Measurements from ENCODE around the gene FHOD3. TPM values are rescaled to one million over a fixed set of nuclear protein-coding genes. Genes with fewer than 3 reads are reported as not detected.

Gene FHOD3
- total RNA-seq, 1 experiment from 2014 or later = 2.9 TPM

- H3K36me3 Mint-ChIP-seq (ENCODE audit: insufficient read depth, unreplicated experiment) = no peaks in the 10 kb centered on the region
- H3K4me3 Mint-ChIP-seq (ENCODE audit: low read depth, unreplicated experiment) = no peak overlapping the region
- intact Hi-C loops (cut with micrococcal nuclease; ENCODE audit: unreplicated experiment) = no loop called here
- no peaks in the 10 kb centered on the region for H3K9me3 Mint-ChIP-seq (ENCODE audit: low read depth, unreplicated experiment)
- H3K27me3 Mint-ChIP-seq (ENCODE audit: unreplicated experiment) = peaks cover 19% of the 10 kb centered on the region
- no peak for DNase-seq
- H3K4me1 Mint-ChIP-seq (ENCODE audit: low read depth, unreplicated experiment) = no peaks in the 10 kb centered on the region
- H3K27ac Mint-ChIP-seq (ENCODE audit: unreplicated experiment) = no peak overlapping the region
- no TSS peak for BruUV-seq (replicated peaks)
- no peak for TF ChIP-seq CTCF (IDR thresholded peaks at IDR 0.05; ENCODE audit: unreplicated experiment)
- CTCF ChIA-PET = no interaction called here
Measured at GRCh38 chr18:36467614-36468013, 170.1 kb downstream of the FHOD3 start.

GRCh38 chr18:36468161-36468560, 170.6 kb downstream of the FHOD3 start:
- Mint-ChIP-seq H3K9me3 (ENCODE audit: low read depth, unreplicated experiment) (no peaks in the 10 kb centered on the region), H3K27ac (ENCODE audit: unreplicated experiment) (no peak overlapping the region), H3K4me1 (ENCODE audit: low read depth, unreplicated experiment) (no peaks in the 10 kb centered on the region), H3K4me3 (ENCODE audit: low read depth, unreplicated experiment) (no peak overlapping the region), H3K36me3 (ENCODE audit: insufficient read depth, unreplicated experiment) (no peaks in the 10 kb centered on the region), H3K27me3 (ENCODE audit: unreplicated experiment) (peaks cover 19% of the 10 kb centered on the region)
- CTCF ChIA-PET = no interaction called here
- TF ChIP-seq CTCF (IDR thresholded peaks at IDR 0.05; ENCODE audit: unreplicated experiment) = no peak
- DNase-seq = no peak
- intact Hi-C loops (cut with micrococcal nuclease; ENCODE audit: unreplicated experiment) = no loop called here
- BruUV-seq (replicated peaks) = no TSS peak

GRCh38 chr18:36469461-36469860, 171.9 kb downstream of the FHOD3 start:
- Mint-ChIP-seq H3K36me3 (ENCODE audit: insufficient read depth, unreplicated experiment) (no peaks in the 10 kb centered on the region), H3K9me3 (ENCODE audit: low read depth, unreplicated experiment) (no peaks in the 10 kb centered on the region), H3K27me3 (ENCODE audit: unreplicated experiment) (peaks cover 29% of the 10 kb centered on the region), H3K4me1 (ENCODE audit: low read depth, unreplicated experiment) (no peaks in the 10 kb centered on the region), H3K4me3 (ENCODE audit: low read depth, unreplicated experiment) (no peak overlapping the region), H3K27ac (ENCODE audit: unreplicated experiment) (no peak overlapping the region)
- CTCF ChIA-PET = no interaction called here
- no peak for DNase-seq
- TF ChIP-seq CTCF (IDR thresholded peaks at IDR 0.05; ENCODE audit: unreplicated experiment) = no peak
- BruUV-seq (replicated peaks) = no TSS peak
- intact Hi-C loops (cut with micrococcal nuclease; ENCODE audit: unreplicated experiment) = no loop called here

- no TSS peak for BruUV-seq (replicated peaks)
- Mint-ChIP-seq H3K27me3 (ENCODE audit: unreplicated experiment) (peaks cover 27% of the 10 kb centered on the region), H3K36me3 (ENCODE audit: insufficient read depth, unreplicated experiment) (no peaks in the 10 kb centered on the region), H3K27ac (ENCODE audit: unreplicated experiment) (no peak overlapping the region), H3K4me1 (ENCODE audit: low read depth, unreplicated experiment) (no peaks in the 10 kb centered on the region), H3K4me3 (ENCODE audit: low read depth, unreplicated experiment) (no peak overlapping the region), H3K9me3 (ENCODE audit: low read depth, unreplicated experiment) (no peaks in the 10 kb centered on the region)
- DNase-seq = no peak
- intact Hi-C loops (cut with micrococcal nuclease; ENCODE audit: unreplicated experiment) = no loop called here
- CTCF ChIA-PET = no interaction called here
- TF ChIP-seq CTCF (IDR thresholded peaks at IDR 0.05; ENCODE audit: unreplicated experiment) = no peak
Measured at GRCh38 chr18:36470896-36471295, 173.4 kb downstream of the FHOD3 start.

- Mint-ChIP-seq H3K4me3 (ENCODE audit: low read depth, unreplicated experiment) (no peak overlapping the region), H3K36me3 (ENCODE audit: insufficient read depth, unreplicated experiment) (no peaks in the 10 kb centered on the region), H3K9me3 (ENCODE audit: low read depth, unreplicated experiment) (no peaks in the 10 kb centered on the region), H3K4me1 (ENCODE audit: low read depth, unreplicated experiment) (no peaks in the 10 kb centered on the region), H3K27me3 (ENCODE audit: unreplicated experiment) (peaks cover 26% of the 10 kb centered on the region), H3K27ac (ENCODE audit: unreplicated experiment) (no peak overlapping the region)
- intact Hi-C loops (cut with micrococcal nuclease; ENCODE audit: unreplicated experiment) = no loop called here
- no peak for TF ChIP-seq CTCF (IDR thresholded peaks at IDR 0.05; ENCODE audit: unreplicated experiment)
- CTCF ChIA-PET = no interaction called here
- BruUV-seq (replicated peaks) = no TSS peak
- DNase-seq = no peak
Measured at GRCh38 chr18:36471393-36471792, 173.9 kb downstream of the FHOD3 start.
